ENCODE measurements around the gene GYS2.
"Not testable (repeated sequence)": the region's sequence is repeated elsewhere in the genome, so short reads cannot be mapped to it uniquely, and the experiment has no call there.

The GYS2 gene

DNA sequence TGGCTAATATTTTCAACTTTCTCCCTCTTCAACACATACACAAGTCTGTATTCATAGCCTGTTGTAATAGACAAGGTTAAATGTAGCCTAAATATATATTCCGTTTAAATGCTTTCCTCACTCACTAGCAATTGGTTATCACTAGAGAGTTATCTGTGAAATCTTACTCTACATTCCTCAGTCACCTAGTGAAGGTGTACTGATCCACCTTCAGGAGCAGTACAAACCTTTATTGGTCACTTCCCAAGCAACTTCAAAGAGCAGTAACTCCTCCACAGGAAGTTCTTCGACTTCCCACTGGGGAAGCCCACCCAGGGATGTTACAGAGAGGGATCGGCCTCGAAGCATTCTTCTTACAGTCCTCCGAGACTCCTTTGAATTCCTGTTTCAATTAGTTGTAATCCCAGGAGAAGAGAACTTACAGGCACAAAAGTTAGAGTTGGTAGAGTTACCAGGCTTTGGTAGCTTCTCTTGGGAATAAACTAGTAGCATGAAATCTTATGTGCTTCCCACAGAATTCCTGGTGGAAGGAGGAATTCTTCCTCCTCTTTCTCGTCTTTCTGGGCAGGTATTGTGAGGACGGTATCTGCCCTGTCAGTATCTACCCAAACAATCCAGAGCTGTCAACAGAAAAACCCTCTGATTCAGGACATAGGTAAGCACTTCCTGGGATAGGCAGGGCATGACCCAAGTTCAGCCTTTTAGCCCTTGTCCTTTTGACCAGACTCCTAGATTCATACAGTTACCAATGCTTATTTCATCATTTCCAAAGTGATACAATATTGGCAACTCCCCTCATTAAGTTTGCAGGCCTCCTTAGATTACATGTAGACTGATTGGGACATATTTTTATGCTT is at the start of gene GYS2:
Gene GYS2, minus strand, starts transcription at position 603 of the 857 bp plus-strand sequence. Its CDS starts 255 bp downstream, at position 348.
- in situ Hi-C loops (cut with HindIII; ENCODE audit: low sequenced_read_pairs) = no loop called here

- in situ Hi-C loops (cut with HindIII; ENCODE audit: low sequenced_read_pairs) = no loop called here
Measured at GRCh38 chr12:21651821-21652220, 47.2 kb upstream of the GYS2 start.

DNA sequence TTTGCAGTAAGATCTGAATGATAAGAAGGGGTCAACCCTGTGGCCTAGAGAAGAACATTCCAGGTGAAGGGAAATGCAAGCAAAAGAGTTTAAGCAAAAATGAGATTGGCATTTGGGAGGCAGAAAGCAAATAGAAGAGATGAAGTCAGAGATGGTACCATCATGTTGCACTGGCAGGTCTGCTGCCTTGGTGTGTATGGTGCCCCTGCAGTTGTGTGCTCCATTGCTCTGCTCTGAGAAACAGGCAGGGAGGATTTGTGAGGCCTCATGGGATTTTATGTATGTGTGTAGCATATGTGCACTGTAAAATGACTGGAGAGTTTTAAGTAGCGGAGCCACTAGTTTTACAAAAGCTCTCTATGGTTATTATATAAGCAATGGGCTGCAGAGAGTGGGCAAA is 46.4 kb upstream of the GYS2 start:
- in situ Hi-C loops (cut with HindIII; ENCODE audit: low sequenced_read_pairs) = no loop called here

GRCh38 chr12:21649034-21649433 is 44.4 kb upstream of the GYS2 start:
- in situ Hi-C loops (cut with HindIII; ENCODE audit: low sequenced_read_pairs) = no loop called here

DNA sequence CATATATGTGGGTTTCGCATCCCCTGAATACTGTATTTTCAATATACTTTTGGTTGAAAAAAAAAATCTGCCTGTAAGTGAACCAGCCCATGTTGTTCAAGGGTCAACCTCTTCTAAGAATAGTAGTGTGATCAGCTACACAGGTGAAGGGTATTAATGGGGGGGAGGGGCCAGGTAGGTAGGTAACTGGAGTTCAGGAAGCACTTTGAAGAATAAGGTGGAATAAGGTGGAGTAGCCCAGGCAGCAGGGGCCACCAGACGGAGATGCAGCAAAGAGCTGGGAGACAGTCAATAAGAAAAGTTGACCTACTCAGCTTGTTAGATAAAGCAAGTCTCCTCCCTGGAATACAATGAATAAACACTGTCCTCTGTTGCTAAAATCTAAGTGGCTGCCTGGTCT is 43.7 kb upstream of the GYS2 start:
- in situ Hi-C loops (cut with HindIII; ENCODE audit: low sequenced_read_pairs) = no loop called here

GRCh38 chr12:21647179-21647578 is 42.5 kb upstream of the GYS2 start:
- in situ Hi-C loops (cut with HindIII; ENCODE audit: low sequenced_read_pairs) = no loop called here

DNA sequence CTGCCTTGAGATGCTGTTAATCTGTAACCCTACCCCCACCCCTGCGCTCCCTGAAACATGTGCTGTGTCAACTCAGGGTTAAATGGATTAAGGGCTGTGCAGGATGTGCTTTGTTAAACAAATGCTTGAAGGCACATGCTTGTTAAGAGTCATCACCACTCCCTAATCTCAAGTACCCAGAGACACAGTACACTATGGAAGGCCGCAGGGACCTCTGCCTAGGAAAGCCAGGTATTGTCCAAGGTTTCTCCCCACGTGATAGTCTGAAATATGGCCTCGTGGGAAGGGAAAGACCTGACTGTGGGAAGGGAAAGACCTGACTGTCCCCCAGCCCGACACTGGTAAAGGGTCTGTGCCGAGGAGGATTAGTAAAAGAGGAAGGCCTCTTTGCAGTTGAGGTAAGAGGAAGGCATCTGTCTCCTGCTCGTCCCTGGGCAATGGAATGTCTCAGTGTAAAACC is 40.4 kb upstream of the GYS2 start:
- in situ Hi-C loops (cut with HindIII; ENCODE audit: low sequenced_read_pairs) = not testable (repeated sequence)

GRCh38 chr12:21644516-21644915 is 39.9 kb upstream of the GYS2 start:
- in situ Hi-C loops (cut with HindIII; ENCODE audit: low sequenced_read_pairs) = no loop called here

- in situ Hi-C loops (cut with HindIII; ENCODE audit: low sequenced_read_pairs) = no loop called here
Measured at GRCh38 chr12:21643758-21644157, 39.1 kb upstream of the GYS2 start.

- in situ Hi-C loops (cut with HindIII; ENCODE audit: low sequenced_read_pairs) = no loop called here
Measured at GRCh38 chr12:21642707-21643389, 38.2 kb upstream of the GYS2 start.

DNA sequence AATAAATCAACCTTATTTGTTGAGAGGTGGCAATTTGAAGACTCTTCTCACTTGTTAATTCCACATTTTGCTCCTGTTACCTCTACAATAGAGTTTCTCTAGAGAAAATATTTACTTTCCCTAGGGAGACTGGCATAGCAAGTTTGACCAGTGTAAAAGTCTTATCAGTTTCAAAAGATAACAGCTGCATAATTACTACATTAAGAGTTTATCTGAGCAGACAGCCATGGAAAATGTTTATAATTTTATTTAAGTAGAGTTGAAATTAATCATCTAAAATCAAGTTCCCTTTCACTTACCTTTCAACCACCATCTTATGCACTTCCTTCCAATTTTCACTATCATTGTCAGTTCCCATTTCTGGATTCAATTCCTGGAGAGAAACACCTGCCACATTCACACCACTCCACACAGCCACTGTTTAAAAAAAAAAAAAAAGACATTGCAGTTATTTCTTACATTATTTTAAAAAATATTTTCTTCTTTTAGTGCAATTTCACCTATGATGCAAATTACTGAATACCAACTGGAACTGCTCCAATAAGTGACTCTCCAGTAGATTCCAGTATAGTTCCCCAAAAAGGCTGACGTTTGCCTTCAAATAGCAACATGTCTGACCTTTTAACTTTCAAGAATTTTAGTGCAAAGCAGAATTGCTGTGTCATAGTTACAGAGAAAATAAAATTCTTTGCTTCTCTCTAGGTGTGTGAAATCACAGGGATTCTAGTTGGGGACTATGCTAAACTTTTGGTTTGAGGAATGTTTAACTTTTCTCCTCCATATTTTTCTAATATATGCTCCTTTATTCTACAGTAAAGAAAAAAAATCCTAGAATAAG is 33.6 kb upstream of the GYS2 start:
- in situ Hi-C loops (cut with HindIII; ENCODE audit: low sequenced_read_pairs) = no loop called here

GRCh38 chr12:21634245-21634644 is 29.6 kb upstream of the GYS2 start:
- in situ Hi-C loops (cut with HindIII; ENCODE audit: low sequenced_read_pairs) = no loop called here

DNA sequence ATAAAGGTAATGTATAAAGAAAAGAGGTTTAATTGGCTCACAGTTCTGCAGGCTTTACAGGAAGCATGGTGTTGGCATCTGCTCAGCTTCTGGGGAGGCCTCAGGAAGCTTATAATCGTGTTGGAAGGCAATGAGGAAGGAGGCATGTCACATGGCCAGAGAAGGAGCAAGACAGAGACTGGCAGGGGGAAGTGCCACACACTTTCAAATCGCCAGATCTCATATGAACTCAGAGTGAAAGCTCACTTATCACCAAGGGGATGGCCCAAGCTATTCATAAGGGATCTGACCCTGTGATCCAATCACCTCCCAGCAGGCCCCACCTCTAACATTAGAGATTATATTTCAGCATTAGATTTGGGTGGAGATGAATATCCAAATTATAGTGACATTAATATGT is 26.7 kb upstream of the GYS2 start:
- in situ Hi-C loops (cut with HindIII; ENCODE audit: low sequenced_read_pairs) = no loop called here

GRCh38 chr12:21627924-21628323 is 23.3 kb upstream of the GYS2 start:
- in situ Hi-C loops (cut with HindIII; ENCODE audit: low sequenced_read_pairs) = no loop called here

GRCh38 chr12:21618566-21618965 is 13.9 kb upstream of the GYS2 start:
- in situ Hi-C loops (cut with HindIII; ENCODE audit: low sequenced_read_pairs) = no loop called here

DNA sequence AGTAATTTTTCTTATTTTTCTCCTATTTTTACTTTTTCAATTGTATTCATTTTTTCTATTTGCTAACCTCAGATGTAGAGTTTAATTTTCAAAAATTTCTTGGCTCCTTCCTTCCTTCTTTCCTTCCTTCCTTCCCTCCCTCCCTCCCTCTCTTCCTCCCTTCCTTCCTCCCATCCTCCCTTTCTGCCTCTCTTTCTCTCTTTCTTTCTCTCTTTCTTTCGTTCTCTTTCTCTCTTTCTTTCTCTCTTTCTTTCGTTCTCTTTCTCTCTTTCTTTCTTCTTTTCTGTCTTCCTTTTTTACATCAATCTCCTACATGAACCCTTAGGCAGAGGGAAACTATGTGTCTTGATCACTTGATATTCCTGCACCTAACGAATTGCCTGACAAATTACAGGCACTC is 12.4 kb upstream of the GYS2 start:
- in situ Hi-C loops (cut with HindIII; ENCODE audit: low sequenced_read_pairs) = no loop called here

GRCh38 chr12:21615431-21615830 is 10.8 kb upstream of the GYS2 start:
- in situ Hi-C loops (cut with HindIII; ENCODE audit: low sequenced_read_pairs) = no loop called here

- in situ Hi-C loops (cut with HindIII; ENCODE audit: low sequenced_read_pairs) = no loop called here
Measured at GRCh38 chr12:21614506-21614905, 9.9 kb upstream of the GYS2 start.

GRCh38 chr12:21613931-21614330 is 9.3 kb upstream of the GYS2 start:
- in situ Hi-C loops (cut with HindIII; ENCODE audit: low sequenced_read_pairs) = no loop called here

DNA sequence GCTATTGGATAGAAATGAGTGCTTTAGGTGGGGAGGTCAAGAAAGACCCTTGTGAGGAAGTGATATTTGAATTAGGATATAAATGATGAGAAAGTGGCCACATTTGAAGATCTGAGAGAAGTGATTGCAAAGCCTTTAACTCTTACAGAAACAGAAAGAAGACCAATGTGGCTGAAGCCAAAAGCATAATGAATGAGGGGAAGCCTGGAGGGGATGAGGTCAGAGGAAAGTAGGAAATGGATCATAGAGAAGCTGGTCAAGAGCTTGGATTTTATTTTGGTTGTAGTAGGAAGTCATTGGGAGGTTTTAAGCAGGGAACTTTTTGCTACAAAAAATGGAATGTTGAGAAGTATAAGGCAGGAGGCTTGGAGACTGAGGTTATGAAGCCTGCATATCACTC is 3.5 kb upstream of the GYS2 start:
- in situ Hi-C loops (cut with HindIII; ENCODE audit: low sequenced_read_pairs) = no loop called here

DNA sequence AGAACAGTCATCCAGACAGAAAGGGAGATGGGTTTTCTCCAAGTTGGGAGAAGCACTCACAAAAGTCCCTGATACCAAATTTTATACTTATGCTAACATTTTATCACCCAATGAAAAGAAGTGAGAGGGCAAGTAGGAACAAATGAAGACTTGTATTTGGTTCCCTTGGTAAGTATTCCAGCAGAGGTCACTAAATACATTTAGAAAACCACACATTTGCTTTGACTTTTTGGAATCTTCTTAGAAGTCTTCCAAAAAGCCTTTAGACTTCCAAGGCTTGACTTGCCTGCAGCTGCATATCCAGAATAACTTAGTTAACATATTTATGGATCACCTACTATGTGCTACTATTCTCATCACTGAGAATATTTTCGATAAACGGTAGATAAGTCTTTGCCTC is 3.1 kb upstream of the GYS2 start:
- in situ Hi-C loops (cut with HindIII; ENCODE audit: low sequenced_read_pairs) = no loop called here

All from endothelial cell of hepatic sinusoid (primary cell).